GM18519 (cell line): ENCODE measurements around the gene CCDC148.
"Not testable (repeated sequence)": the region's sequence is repeated elsewhere in the genome, so short reads cannot be mapped to it uniquely, and the experiment has no call there.

Experiments
- ATAC-seq: cut with Tn5 transposase; IDR thresholded peaks from one replicate; pipeline ENCODE4 v1.9.1; 2021; ENCODE audit warnings: mild to moderate bottlenecking, moderate library complexity; ENCODE audit not compliant: unreplicated experiment, low FRiP score

The CCDC148 gene

DNA sequence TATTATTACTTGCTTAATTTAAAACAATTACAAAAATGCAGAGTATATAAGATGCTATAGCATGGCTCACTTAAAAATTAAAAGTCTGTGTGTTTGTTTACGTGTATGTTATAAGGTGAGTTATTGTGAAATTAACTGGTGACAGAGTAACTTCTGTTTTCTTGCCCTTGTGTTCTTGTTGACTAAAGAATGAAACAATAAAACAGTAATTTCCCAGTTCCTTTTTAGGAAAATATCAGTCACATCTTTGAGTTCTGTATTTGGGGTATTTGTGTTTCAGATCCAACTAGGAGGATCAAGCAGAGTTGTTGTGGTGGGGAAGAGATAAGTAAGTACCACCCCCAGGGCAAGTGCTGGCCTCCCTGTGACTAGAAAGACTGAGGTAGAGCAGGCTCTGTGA lies 143.6 kb downstream of the CCDC148 start:
- ATAC-seq, result no peak

DNA sequence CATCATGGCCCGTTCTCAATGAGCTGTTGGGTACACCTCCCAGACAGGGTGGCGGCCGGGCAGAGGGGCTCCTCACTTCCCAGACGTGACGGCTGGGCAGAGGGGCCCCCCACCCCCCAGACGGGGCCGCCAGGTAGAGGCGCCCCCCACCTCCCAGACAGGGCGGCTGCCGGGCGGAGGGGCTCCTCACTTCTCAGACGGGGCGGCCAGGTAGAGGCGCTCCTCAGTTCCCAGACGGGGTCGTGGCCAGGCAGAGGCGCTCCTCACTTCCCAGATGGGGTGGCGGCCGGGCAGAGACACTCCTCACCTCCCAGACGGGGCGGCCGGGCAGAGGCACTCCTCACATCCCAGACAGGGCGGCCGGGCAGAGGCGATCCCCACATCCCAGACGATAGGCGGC lies 146.1 kb downstream of the CCDC148 start:
- not testable (repeated sequence) for ATAC-seq

DNA sequence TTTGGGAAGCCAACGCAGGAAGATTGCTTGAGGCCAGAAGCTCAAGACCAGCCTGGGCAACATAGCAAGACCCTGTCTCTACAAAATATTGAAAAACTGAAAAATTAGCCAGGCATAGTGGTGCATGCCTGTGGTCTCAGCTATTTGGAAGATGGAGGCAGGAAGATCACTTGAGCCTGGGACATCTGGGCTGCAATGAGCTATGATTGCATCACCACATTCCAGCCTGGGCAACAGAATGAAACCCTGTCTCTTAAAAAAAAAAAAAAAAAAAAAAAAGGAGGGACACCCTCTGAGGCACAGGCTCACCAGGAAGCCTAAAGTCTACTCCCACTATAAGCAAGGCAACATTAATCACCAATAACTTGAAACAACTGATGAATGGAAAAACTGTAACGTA lies 151.1 kb downstream of the CCDC148 start:
- no peak for ATAC-seq

DNA sequence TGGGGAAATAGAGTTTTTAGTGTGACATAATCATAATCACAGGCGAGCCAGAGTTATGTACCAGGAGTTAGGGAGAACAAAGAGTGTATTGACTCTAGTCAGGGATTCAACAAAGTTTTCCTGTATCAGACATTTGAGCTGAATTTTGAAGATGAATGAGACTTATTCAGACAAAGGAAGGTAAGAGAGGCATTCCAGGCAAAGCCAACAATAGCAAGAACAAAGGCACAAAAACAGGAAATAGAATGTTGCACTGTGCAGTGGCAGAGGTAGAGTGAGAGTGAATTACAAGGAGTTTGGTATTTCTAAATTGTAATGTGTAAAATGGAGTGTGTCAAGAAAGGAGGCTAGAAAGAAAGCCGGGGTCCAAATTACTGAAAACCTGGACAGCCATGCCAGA lies 156.2 kb downstream of the CCDC148 start:
- ATAC-seq, result no peak

DNA sequence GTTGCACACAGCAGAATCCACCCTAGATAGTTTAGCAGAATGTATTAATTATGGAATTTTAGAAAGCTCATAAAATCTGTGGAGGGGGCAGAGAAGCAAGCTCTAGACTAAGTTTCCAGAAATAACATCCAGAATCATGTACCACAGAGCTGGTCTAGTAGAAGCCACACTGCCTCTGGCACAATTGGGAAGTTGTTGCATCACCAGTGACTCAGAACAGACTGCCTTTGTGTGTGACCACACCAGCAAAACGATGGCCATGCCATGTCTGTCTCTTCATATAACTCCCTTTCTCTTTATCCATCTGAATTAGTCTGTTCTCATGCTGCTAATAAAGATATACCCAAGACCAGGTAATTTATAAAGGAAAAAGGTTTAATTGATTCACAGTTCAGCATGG lies 158.9 kb downstream of the CCDC148 start:
- no peak for ATAC-seq

DNA sequence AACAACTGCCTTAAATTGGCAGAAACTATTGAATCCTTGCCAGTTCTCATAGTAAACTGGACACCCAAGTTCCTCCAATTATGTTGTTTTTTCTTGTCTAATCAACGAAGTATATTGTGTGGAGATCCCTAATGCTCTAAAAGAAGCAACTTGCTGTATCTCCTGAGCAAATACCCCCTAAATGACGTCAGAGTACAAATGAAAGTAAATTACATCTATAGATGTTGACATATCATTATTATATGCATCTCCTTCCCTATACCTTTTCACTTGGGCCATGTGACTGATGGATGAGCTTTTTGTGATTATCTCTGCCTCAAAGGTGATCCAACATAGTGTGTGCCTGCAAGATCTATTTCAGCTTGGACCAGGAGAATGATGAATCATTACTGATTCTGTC lies 159.4 kb downstream of the CCDC148 start:
- no peak for ATAC-seq

DNA sequence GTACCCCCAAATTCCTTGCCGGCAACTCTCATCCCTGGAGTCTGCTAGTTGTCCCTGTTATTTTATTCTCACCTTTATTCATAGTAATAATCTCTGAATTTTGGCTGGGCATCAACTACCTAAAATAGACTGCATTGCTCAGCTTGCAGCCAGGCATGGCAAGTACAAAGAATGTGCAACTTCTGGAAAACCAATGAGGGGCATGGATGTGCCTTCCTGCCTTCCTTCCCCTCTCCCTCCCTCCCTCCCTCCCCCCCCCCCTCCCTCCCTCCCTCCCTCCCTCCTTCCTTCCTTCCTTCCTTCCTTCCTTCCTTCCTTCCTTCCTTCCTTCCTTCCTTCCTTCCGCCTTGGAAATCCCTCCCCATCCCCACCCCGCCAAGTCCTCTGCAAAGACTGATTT lies 162.8 kb downstream of the CCDC148 start:
- no peak for ATAC-seq

DNA sequence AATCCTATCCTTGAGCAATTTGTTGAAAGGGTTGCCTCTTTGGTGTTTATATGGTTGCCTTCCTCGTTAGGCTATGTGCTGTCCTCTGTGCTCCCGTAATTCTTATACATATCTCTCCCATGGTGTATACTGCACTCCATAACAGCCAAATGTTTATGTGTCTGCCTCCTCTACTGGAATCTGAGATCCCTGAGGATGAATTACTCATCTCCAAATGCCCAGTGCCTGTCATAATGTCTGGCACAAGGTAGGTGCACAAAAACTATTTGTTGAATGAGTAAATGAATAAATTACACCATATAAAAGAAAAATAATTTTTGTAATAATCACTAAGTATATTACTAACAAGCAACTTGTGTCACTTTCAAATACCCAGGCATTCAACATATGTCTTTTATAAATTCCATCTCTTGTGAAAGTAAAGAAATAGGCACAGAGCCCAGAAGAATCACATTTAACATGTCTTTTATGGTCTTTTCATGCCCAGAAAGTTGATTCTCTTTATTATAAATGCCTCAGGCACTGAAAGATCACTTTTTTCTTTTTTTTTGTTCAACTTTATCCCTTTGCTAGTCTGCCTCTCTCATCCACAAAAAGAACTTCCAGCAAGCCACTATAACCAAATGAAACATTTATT lies 164.9 kb downstream of the CCDC148 start:
- ATAC-seq, result no peak

DNA sequence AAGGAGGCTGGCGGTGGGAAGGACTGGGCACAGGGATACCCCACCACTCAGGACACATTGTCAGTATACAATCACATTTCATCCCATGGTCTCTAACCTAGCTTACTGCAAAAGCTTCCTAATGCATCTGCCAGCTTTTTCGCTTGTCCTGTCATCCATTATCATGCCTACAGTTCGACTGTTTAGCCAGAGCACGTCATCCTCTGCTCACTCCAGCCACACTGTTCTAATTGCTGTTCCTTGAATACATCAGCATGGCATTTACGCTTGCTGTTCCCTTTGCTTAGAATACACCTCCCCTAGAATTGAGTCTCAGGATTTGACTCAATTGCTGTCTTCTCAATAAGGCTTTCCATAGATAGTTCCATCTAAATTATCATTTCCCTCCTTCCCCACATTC lies 166.3 kb downstream of the CCDC148 start:
- ATAC-seq, result no peak

DNA sequence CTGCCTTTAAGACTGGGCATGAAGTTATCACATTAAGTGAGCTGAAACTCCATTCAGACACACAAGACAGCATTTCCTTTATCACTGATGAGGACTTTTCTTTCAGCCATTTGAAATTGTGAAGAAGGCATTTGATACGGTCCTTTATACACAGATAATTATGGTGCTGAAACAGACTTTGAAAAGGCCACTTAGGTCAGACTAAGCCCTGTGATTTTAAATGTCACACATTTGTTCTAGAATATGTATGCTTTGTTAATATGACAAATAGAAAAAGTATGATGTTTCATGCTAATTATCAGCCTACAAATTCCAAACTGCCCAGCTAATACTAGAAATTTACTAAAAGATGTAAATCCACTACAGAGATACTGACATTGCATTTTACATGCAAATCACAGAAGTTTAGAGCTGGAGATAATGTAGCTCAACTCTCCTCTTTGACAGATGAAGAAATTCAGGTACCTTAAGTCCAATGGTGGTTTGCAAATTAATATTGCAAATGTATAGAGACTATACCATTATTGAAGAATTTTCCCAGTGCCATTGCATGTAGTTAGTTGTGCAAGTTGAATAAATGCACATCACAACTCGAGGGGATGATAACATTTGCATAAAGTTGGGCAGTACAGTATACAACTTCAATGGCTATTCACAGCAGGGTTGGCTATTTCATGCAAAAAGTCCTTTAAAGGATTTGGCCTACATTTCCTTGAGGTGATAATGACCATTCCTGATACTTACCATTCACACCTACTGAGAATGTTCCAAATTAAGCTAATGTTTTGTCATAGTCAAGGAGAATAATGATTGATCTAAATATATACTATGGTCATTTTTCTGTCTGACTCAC lies 179.7 kb downstream of the CCDC148 start:
- ATAC-seq, result no peak

DNA sequence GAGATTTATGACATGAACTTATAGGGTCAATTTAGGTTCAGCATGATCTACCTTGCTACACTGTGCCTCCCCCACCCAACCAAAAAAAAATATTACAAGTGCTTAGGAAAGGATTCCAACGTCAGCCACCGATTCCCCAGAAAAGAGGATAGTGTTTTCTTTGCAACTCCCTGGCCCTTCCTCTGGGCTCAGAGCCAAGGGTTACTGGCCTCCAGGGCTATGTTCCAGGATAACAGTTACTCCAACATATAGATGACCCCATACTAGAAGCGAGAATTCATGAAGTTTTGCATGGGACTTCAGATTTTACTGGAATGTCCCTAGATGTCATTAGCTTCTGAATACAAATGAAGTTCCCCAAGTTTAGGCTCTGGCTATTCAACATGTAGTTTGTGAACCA lies 182.8 kb downstream of the CCDC148 start:
- ATAC-seq, result no peak

DNA sequence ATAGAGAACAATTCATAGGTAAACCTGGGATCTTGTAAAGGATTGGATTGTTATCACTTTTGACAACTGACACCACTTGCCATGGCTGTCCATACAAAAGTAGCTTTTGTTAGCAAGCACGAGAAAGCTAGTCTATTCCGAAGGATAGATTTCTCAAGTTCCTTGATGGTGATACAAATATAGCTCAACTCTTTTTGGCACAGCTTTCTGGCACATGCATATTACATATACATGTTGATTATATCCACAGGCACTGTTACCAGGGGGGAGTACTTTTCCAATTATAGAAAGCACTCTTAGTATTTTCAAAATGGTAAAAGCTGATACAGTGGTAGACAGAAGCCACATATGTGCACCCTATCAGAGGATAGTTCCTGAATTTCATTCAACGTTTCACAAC lies 186.0 kb downstream of the CCDC148 start:
- ATAC-seq, result no peak

DNA sequence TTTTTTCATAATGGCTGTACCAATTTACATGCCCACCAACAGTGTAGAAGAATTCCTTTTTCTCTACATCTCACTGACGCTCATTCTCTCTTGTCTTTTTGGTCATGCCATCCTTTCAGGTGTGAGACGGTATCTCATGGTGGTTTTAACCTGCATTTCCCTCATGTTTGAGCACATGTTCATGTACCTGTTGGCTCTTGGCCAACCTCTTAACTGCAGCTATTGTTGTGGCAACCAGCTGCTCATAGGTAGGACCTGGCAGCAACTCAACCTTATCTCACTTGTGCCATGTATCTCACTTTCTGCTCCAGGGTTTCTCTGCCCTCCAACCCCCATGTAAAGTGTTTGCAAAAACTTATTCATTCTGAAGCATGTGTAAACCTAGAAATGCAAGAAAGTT lies 187.4 kb downstream of the CCDC148 start:
- ATAC-seq, result no peak

DNA sequence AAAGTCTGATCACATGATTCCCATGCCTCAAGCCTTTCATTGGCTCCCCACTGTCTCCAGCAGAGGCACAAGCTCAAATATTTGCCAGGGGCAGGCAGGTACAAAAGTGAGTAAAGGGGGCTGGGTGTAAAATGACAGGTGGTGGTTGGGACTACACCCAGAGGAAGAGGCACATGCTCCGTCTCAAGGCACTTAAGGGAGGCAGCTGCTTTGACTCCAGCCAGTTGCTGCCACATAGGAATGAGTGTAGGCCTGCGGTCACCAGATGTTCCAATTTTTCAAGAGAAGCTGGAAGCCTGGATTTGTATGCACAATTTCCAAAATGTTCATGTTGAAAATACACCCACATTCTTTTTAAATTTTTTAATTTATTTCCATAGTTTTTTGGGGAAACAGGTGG lies 190.4 kb downstream of the CCDC148 start:
- no peak for ATAC-seq

DNA sequence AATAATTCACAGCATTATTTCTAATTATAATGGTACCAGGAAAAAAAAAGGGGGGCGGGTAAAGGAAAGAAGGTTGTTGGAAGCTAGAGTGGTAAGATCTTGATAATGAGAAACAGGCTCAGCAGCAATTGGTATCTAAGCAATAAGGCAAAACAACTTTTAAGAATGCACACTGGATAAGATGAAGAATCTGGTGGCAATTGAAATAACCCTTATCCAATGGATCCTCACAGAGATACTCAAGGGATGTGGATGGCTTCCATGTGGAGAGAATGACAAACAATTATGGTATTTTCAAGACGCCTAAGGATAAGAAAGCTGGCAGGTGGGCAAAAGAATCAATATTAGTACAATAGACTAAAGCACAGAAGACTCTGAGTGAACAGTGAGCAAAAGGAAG lies 201.3 kb downstream of the CCDC148 start:
- ATAC-seq, result no peak

DNA sequence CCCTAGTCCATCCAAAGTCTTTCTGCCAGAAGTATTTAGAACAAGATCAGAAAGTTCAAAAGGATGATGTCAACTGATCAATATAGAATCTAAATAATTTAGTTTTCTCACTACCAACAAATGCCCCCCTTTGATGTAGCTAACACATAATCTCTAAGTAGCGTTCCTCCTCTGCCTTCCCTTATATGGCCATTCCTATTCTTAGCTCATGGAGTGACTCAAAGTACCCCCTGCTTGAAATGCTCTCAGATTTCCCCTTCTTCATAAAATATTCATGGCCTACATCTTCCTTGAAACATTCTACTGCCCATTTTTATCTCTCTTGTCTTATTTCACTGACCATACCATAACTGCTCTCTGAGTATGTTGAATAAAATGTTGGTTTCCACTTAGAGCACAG lies 203.4 kb downstream of the CCDC148 start:
- no peak for ATAC-seq

DNA sequence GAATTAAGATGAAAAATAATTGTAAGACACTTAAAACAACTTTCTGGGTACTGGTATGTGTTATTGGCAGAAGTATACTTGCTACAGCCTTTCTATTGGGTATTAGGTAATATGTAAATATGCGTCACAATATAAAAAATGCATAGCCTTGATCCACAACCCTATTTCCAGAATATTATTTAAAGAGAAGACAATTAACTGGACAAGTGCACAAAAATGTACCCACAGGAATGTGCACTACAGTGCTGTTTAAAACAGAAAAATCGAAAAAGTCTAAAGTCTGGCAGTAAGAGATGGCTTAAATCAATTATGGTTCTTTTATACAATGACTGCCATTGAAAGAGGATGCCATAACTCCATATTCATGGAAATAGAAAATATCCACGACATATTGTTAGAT lies 205.2 kb downstream of the CCDC148 start:
- no peak for ATAC-seq

DNA sequence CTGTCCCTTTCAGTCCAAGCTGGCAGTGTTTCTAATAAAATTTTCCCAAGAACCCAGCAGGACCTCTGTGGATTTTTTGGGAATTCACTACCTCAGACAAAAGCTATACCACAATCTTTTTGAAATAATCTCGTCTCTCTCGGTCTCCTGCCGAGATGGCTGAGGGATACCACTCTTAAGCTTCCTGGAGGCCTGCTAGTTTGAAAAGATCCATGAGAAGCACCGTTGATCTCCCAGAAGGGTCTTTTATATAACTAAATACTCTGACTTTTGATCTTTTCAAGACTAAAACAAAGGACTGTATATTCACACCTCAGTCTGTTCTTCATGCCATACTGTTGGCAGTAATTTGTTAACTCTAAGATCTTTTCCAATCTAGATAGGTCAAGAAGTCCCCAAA lies 213.2 kb downstream of the CCDC148 start:
- no peak for ATAC-seq

DNA sequence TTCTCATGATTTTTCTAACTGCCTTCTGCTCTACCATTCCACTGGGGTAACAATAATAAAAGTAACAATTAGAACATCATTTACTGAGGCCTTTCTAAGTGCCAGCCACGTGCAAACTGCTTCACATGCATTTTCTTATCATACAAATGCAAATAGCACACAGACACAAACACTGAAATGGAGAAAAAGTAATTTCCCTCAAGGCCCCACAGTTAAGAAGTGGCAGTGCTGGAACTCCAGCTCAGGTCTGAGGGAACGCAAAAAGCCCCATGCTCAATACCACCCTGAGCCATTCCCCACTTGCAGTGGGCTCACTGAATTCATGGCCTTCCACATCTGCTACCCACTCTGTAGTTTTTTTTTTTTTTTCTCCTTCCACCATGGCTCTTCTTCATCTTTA lies 214.3 kb downstream of the CCDC148 start:
- ATAC-seq, result no peak

DNA sequence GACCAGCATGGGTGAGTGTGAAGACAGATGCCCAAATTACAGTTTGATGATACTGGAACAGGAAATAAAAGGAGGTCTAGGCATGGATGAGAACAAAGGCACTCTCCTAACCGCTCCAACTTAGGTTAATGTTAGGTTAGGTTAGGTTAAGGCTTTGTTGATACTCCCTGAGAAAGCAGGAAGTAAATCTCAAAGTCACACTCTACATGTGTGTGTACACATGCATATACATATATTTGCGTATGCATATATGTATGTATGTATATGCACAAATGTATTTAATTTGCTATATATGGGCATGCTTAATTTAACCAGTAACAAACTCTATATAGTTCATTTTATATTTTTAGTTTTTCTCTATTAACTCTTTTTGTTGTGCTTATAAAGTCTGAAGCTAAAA lies 215.6 kb downstream of the CCDC148 start:
- ATAC-seq, result no peak

DNA sequence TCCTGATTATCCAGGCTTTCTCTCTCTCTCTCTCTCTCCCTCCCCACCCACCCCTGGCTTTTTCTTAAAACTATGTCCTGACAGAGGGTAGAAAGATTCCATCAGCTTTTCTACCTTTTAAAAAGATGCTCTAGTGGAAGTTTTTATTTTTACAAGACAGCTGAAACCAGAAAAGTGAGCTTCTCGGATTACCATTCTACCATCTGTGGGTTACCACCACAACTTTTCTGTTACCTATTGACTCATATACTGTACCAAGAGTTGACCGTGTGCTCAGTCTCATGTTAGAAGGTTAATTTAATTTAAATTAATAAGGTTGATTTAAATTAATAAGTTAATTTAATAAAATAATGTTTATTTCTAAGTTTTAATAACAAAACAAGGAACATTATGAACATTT lies 217.3 kb downstream of the CCDC148 start:
- peak; percentile 49 for ATAC-seq

DNA sequence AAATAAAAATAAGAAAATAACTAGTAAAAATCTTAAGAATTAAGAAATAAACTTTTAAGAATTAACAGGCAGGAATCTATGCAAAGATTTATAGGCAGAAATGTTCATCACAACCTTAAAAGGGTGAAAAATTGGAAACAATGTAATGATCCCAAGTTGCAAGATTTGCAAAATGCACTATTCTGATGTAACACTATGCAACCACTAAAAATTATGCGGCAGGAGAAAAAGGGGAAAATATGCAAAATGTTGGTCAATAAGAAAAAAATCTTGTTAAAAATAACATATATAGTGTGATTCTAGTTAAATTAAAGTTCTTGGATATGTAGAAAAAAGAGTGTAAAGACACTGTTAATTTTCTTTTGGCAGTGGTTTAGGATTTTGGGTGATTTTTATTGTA lies 222.1 kb downstream of the CCDC148 start:
- no peak for ATAC-seq
